CD4-positive, alpha-beta T cell (primary cell): ENCODE data around the gene SLC5A1. TPM values are rescaled to one million over a fixed set of nuclear protein-coding genes. Genes with fewer than 3 reads are reported as not detected.

ENCODE experiments used
- ATAC-seq: fragments of 200-7000 bp; cut with Tn5 transposase; one replicate; pipeline ENCODE4 v1.10.0; 2022; ENCODE audit warnings: mild to moderate bottlenecking; ENCODE audit not compliant: poor library complexity
- CTCF ChIA-PET: fragments of 350-600 bp; sonication (Branson Sonifier 250); formaldehyde crosslinking; loops from one replicate; lab custom pipeline; 2021; ENCODE audit warnings: antibody characterized with exemption, inconsistent platforms; lab: Charles Lee
- POLR2A ChIA-PET: fragments of 350-600 bp; sonication (Branson Sonifier 250); formaldehyde crosslinking; loops from one replicate; lab custom pipeline; 2021; ENCODE audit warnings: antibody characterized with exemption, inconsistent platforms; lab: Charles Lee
- DNase-seq, 14 experiments: peaks; one replicate each; pipeline ENCODE4 v3.0.0-alpha.2; 2013 to 2020; ENCODE audit warnings: mixed read lengths in 2 of 14
- H3K27ac ChIP-seq, 2 donors: one replicate each; pipeline versions ENCODE4 v1.5.1 to v1.7.0; 2013; ENCODE audit warnings: low read length in 2 of 2, low read depth in 1 of 2, mild to moderate bottlenecking in 1 of 2
- H3K27me3 ChIP-seq, 2 experiments: 1 replicate in 1 of 2; 2 replicates in 1 of 2; pipeline versions ENCODE4 v1.6.1 to v1.7.0; 2013; ENCODE audit warnings: low read length in 2 of 2, control low read depth in 1 of 2, mild to moderate bottlenecking in 1 of 2, moderate library complexity in 1 of 2; ENCODE audit not compliant: insufficient read depth in 2 of 2, control insufficient read depth in 1 of 2
- H3K36me3 ChIP-seq: one replicate; pipeline ENCODE4 v1.6.1; 2013; ENCODE audit warnings: low read length, control low read depth; ENCODE audit not compliant: insufficient read depth
- H3K4me1 ChIP-seq: one replicate; pipeline ENCODE4 v1.6.1; 2013; ENCODE audit warnings: low read length, control low read depth; ENCODE audit not compliant: insufficient read depth
- H3K4me3 ChIP-seq: one replicate; pipeline ENCODE4 v1.5.1; 2013; ENCODE audit warnings: mild to moderate bottlenecking, low read length, moderate library complexity
- H3K9me3 ChIP-seq, 2 experiments: 1 replicate in 1 of 2; 2 replicates in 1 of 2; pipeline versions ENCODE4 v1.6.1 to v1.7.0; 2013; ENCODE audit warnings: low read length in 2 of 2, mild to moderate bottlenecking in 2 of 2, control low read depth in 1 of 2, moderate library complexity in 1 of 2; ENCODE audit not compliant: control insufficient read depth in 1 of 2, insufficient read depth in 1 of 2
- H3K27ac Mint-ChIP-seq: one replicate; pipeline ENCODE4 v1.8.0; 2020; ENCODE audit warnings: mixed read lengths
- H3K27me3 Mint-ChIP-seq: one replicate; pipeline ENCODE4 v1.8.0; 2021; ENCODE audit warnings: mixed read lengths
- H3K36me3 Mint-ChIP-seq: one replicate; pipeline ENCODE4 v1.8.0; 2021; ENCODE audit warnings: low read depth, mixed read lengths
- H3K4me1 Mint-ChIP-seq: one replicate; pipeline ENCODE4 v1.8.0; 2021; ENCODE audit warnings: low read depth, mixed read lengths
- H3K4me3 Mint-ChIP-seq: one replicate; pipeline ENCODE4 v1.8.0; 2020; ENCODE audit warnings: mild to moderate bottlenecking, mixed read lengths
- H3K9me3 Mint-ChIP-seq: one replicate; pipeline ENCODE4 v1.8.0; 2020; ENCODE audit warnings: mixed read lengths
- CTCF ChIP-seq: fragments of 200-600 bp; IDR thresholded peaks from one replicate; pipeline ENCODE4 v1.8.0; 2022; ENCODE audit warnings: antibody characterized with exemption, mild to moderate bottlenecking
- intact Hi-C, 2 experiments: fragments of 100-400 bp; cut with DNase I in 1 of 2; cut with micrococcal nuclease in 1 of 2; formaldehyde crosslinking; loops; one replicate each; pipeline versions ENCODE4 v1.15.1 to v1.9.0; 2023 to 2025; cut with DNase I, micrococcal nuclease
- total RNA-seq, 174 experiments: library from RNA in 2 of 174; stranded (reverse) in 2 of 174; gene quantifications; one replicate each; pipeline ENCODE4 v1.2.3 and lab custom pipeline; 2021 to 2026

The SLC5A1 gene
- total RNA-seq, 2 experiments from 2014 or later, result not detected

DNA sequence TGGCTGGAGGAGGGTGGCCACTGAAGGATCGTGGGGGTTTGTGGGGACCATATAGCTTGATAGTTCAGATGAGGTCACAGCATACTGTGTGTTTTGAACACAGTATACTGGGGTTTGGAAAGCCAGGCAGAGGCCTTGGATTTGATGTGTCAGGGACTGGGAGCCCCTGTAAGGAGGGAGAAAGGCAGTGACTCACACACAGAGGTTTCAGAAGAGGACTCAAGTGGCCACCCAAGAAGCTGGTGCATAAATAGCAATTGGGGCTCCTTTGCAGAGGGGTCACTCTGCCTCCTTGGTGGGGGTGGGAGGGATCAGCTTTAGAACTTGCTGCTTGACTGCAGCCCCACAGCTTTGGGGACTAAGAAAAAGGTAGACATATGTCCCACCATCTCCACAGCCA is 39.3 kb downstream of the SLC5A1 start:
- no peak for TF ChIP-seq CTCF
- DNase-seq (no peak), ATAC-seq (no peak)
- Mint-ChIP-seq H3K4me1 (no peaks in the 10 kb centered on the region), H3K27me3 (peaks cover 12% of the 10 kb centered on the region), H3K27ac (no peak overlapping the region), H3K36me3 (no peaks in the 10 kb centered on the region), H3K9me3 (no peaks in the 10 kb centered on the region), H3K4me3 (no peak overlapping the region)
- Histone ChIP-seq H3K27ac (no peak overlapping the region), H3K9me3 (no peaks in the 10 kb centered on the region), H3K4me3 (no peak overlapping the region), H3K27me3 (no peaks in the 10 kb centered on the region), H3K36me3 (no peaks in the 10 kb centered on the region), H3K4me1 (no peaks in the 10 kb centered on the region)
- ChIA-PET CTCF (no interaction called here), POLR2A (no interaction called here)
- intact Hi-C loops, result loop anchor here (5.0 kb wide), 1 partner anchor 415 kb away; no protein-coding TSS in a partner anchor

DNA sequence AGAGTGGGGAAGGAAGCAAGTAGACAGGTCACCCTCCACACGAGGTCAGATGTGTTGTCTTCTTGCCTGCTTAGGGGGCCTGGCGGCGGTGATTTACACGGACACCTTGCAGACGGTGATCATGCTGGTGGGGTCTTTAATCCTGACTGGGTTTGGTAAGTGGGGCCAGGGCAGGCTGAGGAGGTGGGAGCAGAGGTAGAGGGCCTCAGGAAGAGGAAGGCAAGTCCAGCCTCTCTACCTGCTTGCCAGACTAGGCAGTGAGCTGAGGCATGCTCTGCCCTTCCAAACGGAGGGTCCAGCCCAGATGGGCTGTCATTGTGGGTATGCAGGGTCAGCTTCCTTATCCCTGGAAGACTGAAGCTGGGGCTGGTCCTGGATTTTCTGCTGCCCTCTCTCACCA is 39.9 kb downstream of the SLC5A1 start:
- intact Hi-C loops, result loop anchor here (5.0 kb wide), 1 partner anchor 416 kb away; no protein-coding TSS in a partner anchor

GRCh38 chr22:32083814-32084213 is 40.8 kb downstream of the SLC5A1 start:
- Mint-ChIP-seq H3K27me3 (peaks cover 18% of the 10 kb centered on the region), H3K4me3 (no peak overlapping the region), H3K9me3 (no peaks in the 10 kb centered on the region), H3K4me1 (no peaks in the 10 kb centered on the region), H3K36me3 (no peaks in the 10 kb centered on the region), H3K27ac (no peak overlapping the region)
- DNase-seq (no peak), ATAC-seq (no peak)
- H3K9me3 ChIP-seq, result no peaks in the 10 kb centered on the region
- no peak overlapping the region for H3K27ac ChIP-seq
- H3K27me3 ChIP-seq, result no peaks in the 10 kb centered on the region
- no peak overlapping the region for H3K4me3 ChIP-seq
- ChIA-PET POLR2A (no interaction called here), CTCF (no interaction called here)
- no peaks in the 10 kb centered on the region for H3K4me1 ChIP-seq
- no peak for TF ChIP-seq CTCF
- intact Hi-C loops, result loop anchor here (5.0 kb wide), 1 partner anchor 417 kb away; no protein-coding TSS in a partner anchor
- H3K36me3 ChIP-seq, result no peaks in the 10 kb centered on the region

More for the DNA sequence above, 39.9 kb downstream of the SLC5A1 start:
- Mint-ChIP-seq H3K9me3 (no peaks in the 10 kb centered on the region), H3K4me3 (no peak overlapping the region), H3K27ac (no peak overlapping the region), H3K36me3 (no peaks in the 10 kb centered on the region), H3K27me3 (peaks cover 18% of the 10 kb centered on the region), H3K4me1 (no peaks in the 10 kb centered on the region)
- H3K36me3 ChIP-seq, result no peaks in the 10 kb centered on the region
- DNase-seq (no peak), ATAC-seq (no peak)
- H3K9me3 ChIP-seq, result no peaks in the 10 kb centered on the region
- no peaks in the 10 kb centered on the region for H3K4me1 ChIP-seq
- POLR2A ChIA-PET, result no interaction called here
- CTCF ChIA-PET, result no interaction called here
- H3K27me3 ChIP-seq, result no peaks in the 10 kb centered on the region
- no peak for TF ChIP-seq CTCF
- H3K4me3 ChIP-seq, result no peak overlapping the region
- no peak overlapping the region for H3K27ac ChIP-seq
